ENCODE data around the gene LRWD1. TPM values are rescaled to one million over a fixed set of nuclear protein-coding genes. Genes with fewer than 3 reads are reported as not detected.

The LRWD1 gene
- total and polyA plus RNA-seq, 9 of the 15 experiments (the other 6 are each of a cell fraction or from before 2014, with no cell fraction given): 0.61 to 66.0 (median 33.2) TPM

DNA sequence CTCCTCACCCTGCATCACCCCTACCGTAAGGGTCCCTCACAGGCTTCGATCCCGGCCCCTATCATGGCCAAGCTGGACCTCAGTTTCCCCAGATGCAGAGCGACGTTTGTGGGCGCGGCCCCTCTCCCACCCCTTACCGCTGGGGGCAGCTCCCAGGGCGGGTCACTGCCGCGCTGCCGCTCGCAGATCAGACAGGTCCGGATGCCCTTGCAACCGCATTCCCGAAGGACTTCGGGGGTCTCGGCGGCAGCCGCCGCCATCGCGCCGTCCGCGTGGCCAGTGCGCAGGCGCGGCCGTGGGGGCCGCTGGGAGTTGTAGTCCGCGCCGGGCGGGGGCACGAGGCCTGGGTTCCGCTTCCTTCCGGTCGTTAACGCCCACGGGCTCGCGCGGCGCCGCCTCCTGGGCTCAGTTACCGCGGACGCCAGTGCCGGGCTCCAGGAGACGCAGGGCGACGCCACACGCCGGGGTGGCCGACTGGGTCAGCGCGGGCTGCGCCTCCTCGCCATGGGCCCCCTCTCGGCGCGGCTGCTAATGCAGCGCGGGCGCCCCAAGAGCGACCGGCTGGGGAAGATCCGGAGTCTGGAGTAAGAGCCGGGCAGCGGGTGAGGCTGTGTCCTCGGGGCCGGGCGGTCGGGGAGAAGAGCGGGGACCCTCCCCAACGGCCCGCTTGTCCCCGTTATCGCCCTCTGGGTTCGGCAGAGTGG, at the start of gene LRWD1, which contains the start of gene ALKBH4 (continued):
- TF ChIP-seq, protein P1, sequence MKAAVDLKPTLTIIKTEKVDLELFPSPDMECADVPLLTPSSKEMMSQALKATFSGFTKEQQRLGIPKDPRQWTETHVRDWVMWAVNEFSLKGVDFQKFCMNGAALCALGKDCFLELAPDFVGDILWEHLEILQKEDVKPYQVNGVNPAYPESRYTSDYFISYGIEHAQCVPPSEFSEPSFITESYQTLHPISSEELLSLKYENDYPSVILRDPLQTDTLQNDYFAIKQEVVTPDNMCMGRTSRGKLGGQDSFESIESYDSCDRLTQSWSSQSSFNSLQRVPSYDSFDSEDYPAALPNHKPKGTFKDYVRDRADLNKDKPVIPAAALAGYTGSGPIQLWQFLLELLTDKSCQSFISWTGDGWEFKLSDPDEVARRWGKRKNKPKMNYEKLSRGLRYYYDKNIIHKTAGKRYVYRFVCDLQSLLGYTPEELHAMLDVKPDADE (conservative IDR thresholded peaks at IDR 0.05; ENCODE audit: control insufficient read depth, low read depth, low read length): peak; percentile 99
- TF ChIP-seq SREBF2 (CRISPR knock-in tag; IDR thresholded peaks at IDR 0.05): no peak
- TF ChIP-seq CHD1 (IDR thresholded peaks at IDR 0.05; ENCODE audit: low read length): no peak
- TF ChIP-seq POLR2AphosphoS2 (IDR thresholded peaks at IDR 0.05; ENCODE audit: low read length): peak; percentile 53; the same call in 1 of the 2 replicates
- no peak for TF ChIP-seq ZBTB17 (CRISPR knock-in tag; IDR thresholded peaks at IDR 0.05)
- peak; percentile 94 for TF ChIP-seq SMAD4 (CRISPR knock-in tag; conservative IDR thresholded peaks at IDR 0.05)
- TF ChIP-seq PTRF (tag; IDR thresholded peaks at IDR 0.05): no peak
- no peak for TF ChIP-seq MGA (IDR thresholded peaks at IDR 0.05)
- 0 out of 3 replicates have a peak, but pooled peaks of 1 of the 2 experiments have one; percentile 17 for TF ChIP-seq CBX3 (IDR thresholded peaks at IDR 0.05; ENCODE audit: borderline replicate concordance in 1 of 2, low read length in 2 of 2)
- peak; percentile 48 for TF ChIP-seq NFIC (IDR thresholded peaks at IDR 0.05)

All from K562 (cell line).